Prostate gland (tissue), 2 donors: ENCODE measurements around the gene TMEM134. TPM values are rescaled to one million over a fixed set of nuclear protein-coding genes. Genes with fewer than 3 reads are reported as not detected.

Source experiments
- DNase-seq: peaks from one replicate; pipeline ENCODE4 v3.0.0-alpha.2; 2019; ENCODE audit warnings: low spot score
- H3K27ac ChIP-seq, 2 donors: fragments of 200-600 bp; sonication (generic); 2 replicates each; pipeline ENCODE4 v1.5.1; 2017 to 2019
- H3K27me3 ChIP-seq: fragments of 200-600 bp; sonication (generic); replicated peaks from 2 replicates; pipeline ENCODE4 v1.5.1; 2019; ENCODE audit not compliant: insufficient read depth
- H3K36me3 ChIP-seq, 2 donors: fragments of 200-600 bp; sonication (generic); 1 replicate in 1 of 2; 2 replicates in 1 of 2; pipeline versions ENCODE4 v1.5.1 to v1.8.1; 2017 to 2019
- H3K4me1 ChIP-seq: fragments of 200-600 bp; sonication (generic); replicated peaks from 2 replicates; pipeline ENCODE4 v1.5.1; 2019
- H3K4me3 ChIP-seq, 2 donors: fragments of 200-600 bp; sonication (generic); 2 replicates each; pipeline ENCODE4 v1.5.1; 2017 to 2019
- H3K9me3 ChIP-seq: fragments of 200-600 bp; sonication (generic); 2 replicates; pipeline ENCODE4 v1.5.1; 2017
- POLR2A ChIP-seq: fragments of 450-650 bp; IDR thresholded peaks from one replicate; pipeline ENCODE4 v1.6.1; 2016; ENCODE audit warnings: antibody characterized with exemption, mild to moderate bottlenecking
- POLR2AphosphoS5 ChIP-seq: sonication (generic); formaldehyde crosslinking; IDR thresholded peaks from one replicate; pipeline ENCODE4 v1.6.1; 2017; ENCODE audit warnings: antibody characterized with exemption
- WGBS: methylation state at CpG from one replicate; pipeline ENCODE4 v1.1.5; 2018; 5-methylcytosine and 5-hydroxymethylcytosine counted together
- intact Hi-C: fragments of 100-400 bp; cut with DNase I; formaldehyde crosslinking; loops from one replicate; pipeline ENCODE4 v1.14.2; 2022
- total RNA-seq, 2 donors: library from RNA; depleted of rRNA; stranded (reverse); fragments of >200 nt; gene quantifications; one replicate each; pipeline ENCODE4 v1.1.0, GENCODE V29; 2016
- TF ChIP-seq, protein P1 (sequence below), 4 experiments: fragments of 200-600 bp in 2 of 4; fragments of 450-650 bp in 2 of 4; sonication (generic) in 2 of 4; IDR thresholded peaks; 1 replicate in 3 of 4; 2 replicates in 1 of 4; pipeline ENCODE4 v1.5.1; 2016 to 2019; ENCODE audit warnings: antibody characterized with exemption in 4 of 4, mild to moderate bottlenecking in 2 of 4, moderate library complexity in 2 of 4

Gene TMEM134
- total RNA-seq, 2 donors from 2014 or later, result 106 to 402 TPM

DNA sequence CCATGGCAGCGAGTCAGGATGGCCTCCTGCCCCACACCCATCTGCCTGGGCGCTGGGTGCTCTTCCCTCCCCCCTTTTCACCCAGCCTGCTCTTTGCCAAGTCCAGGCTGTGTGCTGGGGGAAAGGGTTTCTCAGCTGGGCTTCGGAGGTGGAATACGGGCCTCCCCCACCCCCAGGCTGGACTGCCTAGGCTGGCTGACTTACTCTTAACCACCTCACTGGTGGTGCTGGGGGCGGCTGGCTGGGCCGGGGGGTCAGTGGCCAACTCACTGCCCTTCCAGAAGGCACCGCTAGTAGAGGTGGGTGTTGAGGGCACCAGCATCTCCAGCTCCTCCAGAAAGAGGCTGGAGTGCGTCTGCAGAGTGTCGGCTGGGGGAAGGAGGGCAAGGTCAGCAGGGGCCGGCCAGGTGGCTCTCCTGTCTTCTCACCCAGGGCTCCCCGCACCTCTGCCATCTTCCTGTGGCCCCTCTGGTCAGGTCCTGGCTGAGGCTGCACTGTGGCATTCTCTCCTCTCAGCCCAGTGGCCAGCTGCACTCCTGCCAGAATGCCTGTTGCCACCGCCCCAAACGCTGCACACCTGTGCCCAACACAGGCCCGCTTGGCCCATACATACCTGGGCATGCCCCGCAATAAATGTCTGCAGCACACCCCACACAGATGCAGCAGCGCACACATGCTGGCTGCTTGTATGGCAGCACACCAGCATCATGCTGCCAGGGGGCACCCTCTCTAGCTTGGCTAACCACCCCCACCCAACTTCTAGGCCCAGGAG is 26.4 kb upstream of the TMEM134 start:
- Histone ChIP-seq H3K9me3 (no peaks in the 10 kb centered on the region), H3K4me1 (no peaks in the 10 kb centered on the region), H3K36me3 (no peaks in the 10 kb centered on the region), H3K4me3 (no peak overlapping the region), H3K27me3 (no peaks in the 10 kb centered on the region), H3K27ac (no peak overlapping the region)
- WGBS, result 90% methylated on average over 13 of the region's 16 CpGs
- DNase-seq, result no peak
- intact Hi-C loops, result no loop called here
- TF ChIP-seq POLR2AphosphoS5 (no peak), POLR2A (no peak)
- TF ChIP-seq, protein P1, sequence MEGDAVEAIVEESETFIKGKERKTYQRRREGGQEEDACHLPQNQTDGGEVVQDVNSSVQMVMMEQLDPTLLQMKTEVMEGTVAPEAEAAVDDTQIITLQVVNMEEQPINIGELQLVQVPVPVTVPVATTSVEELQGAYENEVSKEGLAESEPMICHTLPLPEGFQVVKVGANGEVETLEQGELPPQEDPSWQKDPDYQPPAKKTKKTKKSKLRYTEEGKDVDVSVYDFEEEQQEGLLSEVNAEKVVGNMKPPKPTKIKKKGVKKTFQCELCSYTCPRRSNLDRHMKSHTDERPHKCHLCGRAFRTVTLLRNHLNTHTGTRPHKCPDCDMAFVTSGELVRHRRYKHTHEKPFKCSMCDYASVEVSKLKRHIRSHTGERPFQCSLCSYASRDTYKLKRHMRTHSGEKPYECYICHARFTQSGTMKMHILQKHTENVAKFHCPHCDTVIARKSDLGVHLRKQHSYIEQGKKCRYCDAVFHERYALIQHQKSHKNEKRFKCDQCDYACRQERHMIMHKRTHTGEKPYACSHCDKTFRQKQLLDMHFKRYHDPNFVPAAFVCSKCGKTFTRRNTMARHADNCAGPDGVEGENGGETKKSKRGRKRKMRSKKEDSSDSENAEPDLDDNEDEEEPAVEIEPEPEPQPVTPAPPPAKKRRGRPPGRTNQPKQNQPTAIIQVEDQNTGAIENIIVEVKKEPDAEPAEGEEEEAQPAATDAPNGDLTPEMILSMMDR (IDR thresholded peaks at IDR 0.05), result no peak

DNA sequence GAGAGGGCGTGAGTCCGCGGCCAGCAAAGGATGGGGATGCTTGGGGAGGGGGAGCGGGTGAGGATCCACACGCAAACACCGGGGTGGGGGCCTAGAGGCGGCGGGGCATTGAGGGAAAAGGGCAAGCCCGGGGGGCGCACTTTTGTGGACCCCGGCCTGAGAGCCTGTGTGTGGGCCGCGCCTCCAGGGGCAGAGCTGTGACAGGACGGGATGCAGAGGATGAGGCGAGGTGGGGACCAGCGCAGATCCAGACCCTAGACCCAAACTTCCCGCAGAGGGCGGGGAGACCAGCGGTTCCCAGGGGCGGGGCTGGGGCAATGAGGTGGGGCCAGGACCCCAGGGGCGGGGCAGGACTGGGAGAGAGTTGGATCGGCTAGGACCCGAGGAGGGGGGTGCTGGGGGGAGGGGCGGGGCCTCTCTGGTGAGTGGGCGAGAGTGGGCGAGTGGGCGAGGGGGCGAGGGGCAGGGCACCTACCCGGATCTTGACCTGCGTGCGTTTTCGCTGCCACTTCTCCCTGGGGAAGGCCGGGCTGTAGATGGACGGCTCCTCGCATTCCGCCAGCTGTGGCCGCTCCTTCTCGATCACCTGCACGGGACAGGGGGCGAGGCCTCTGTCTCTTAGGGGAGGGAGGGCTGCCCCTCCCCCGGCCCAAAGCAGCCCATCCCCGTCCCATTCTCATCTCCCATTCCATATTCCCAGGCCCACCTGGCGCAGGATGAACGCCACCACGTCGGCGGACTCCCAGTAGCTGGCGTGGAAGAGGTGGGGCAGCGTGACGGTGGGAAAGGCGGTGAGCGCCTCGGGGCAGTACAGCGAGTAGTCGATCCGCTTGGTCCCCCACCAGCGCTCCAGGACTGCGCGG is 25.6 kb upstream of the TMEM134 start:
- intact Hi-C loops, result no loop called here
- H3K27ac ChIP-seq, result no peak overlapping the region
- 91% methylated on average over 59 of the region's 59 CpGs for WGBS
- H3K9me3 ChIP-seq, result no peaks in the 10 kb centered on the region
- no peak overlapping the region for H3K4me3 ChIP-seq
- H3K27me3 ChIP-seq, result no peaks in the 10 kb centered on the region
- no peaks in the 10 kb centered on the region for H3K36me3 ChIP-seq
- H3K4me1 ChIP-seq, result no peaks in the 10 kb centered on the region
- TF ChIP-seq, protein P1 (IDR thresholded peaks at IDR 0.05), result no peak
- TF ChIP-seq POLR2AphosphoS5 (no peak), POLR2A (no peak)
- DNase-seq, result no peak

DNA sequence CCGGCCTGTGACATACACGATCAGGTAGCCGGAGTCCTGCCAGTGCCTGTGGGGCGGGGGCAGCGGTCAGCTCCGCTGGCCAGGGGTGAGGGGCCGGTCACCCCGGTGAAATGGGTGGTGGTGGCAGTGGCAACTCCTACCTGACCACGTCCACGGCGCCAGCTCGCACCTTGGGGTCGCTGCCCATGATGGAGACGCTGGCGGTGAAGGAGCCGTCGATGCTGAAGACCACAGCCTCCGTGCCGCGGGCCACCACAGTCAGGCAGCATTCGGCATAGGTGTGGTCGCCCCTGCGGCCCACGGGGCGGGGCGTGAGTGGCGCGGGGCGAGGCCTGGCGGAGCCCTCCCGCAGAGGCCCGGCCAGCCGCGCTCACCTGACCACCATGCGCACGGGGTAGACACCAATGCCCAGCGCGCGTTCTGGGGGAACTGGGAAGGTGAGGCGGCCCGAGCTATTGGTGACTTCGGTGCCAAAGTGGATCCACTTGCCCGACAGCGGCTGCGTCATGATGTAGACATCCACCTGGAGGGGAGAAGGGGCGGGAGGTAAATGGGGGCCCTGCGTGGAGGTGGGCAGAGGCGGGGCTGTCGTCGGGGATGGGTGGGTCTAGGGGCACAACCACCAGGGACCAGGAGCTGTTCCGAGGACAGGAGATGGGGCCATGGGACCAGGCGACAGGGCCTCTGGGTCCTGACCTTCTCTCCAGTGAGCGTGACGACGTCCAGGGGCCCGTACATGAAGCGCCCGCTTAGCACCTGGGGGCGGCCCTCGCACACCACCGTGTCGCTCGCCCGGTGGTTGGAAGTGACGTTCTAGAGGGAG is 24.7 kb upstream of the TMEM134 start:
- intact Hi-C loops, result no loop called here
- TF ChIP-seq POLR2AphosphoS5 (no peak), POLR2A (no peak)
- TF ChIP-seq, protein P1 (IDR thresholded peaks at IDR 0.05), result no peak
- Histone ChIP-seq H3K4me1 (no peaks in the 10 kb centered on the region), H3K36me3 (no peaks in the 10 kb centered on the region), H3K27ac (no peak overlapping the region), H3K27me3 (no peaks in the 10 kb centered on the region), H3K4me3 (no peak overlapping the region), H3K9me3 (no peaks in the 10 kb centered on the region)
- WGBS, result 95% methylated on average over 63 of the region's 65 CpGs
- DNase-seq, result no peak

DNA sequence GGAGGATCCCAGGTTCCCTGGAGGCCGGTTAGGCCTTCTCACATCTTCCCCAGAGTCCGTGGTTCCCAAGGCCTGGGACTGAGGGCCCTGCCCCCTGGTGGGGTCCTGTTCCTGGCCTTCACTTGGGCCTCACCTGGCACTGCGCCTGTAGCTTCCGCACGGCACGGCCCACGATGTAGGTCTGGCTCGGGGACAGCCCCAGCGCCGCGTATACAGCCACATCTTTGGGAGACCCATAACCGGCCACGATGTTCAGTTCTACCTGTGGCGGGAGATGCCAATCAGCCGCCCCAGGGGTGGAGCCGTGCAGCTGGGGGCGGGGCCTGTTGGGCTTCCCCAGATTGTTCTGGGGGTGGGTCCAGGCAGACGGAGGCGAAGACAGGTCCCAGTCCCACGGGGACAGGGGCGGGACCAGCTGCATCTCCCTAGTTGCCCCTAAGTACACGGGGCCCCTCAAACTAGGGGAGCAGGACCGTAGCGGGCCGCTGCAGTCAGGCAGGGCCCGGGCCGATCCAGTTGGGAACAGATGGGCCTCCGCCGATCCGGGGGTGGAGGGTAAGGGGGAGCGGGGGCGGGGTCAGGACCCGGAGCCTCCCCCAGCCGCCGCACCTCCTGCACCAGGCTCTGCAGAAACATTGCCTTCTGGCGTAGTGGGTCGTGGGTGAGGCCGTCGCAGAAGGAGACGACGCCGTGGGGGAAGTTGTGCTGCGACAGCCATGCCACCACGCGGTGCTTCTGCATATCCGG is 23.9 kb upstream of the TMEM134 start:
- 86% methylated on average over 33 of the region's 46 CpGs for WGBS
- DNase-seq, result no peak
- no peaks in the 10 kb centered on the region for H3K4me1 ChIP-seq
- no peaks in the 10 kb centered on the region for H3K9me3 ChIP-seq
- no peaks in the 10 kb centered on the region for H3K36me3 ChIP-seq
- H3K4me3 ChIP-seq, result no peak overlapping the region
- intact Hi-C loops, result no loop called here
- no peaks in the 10 kb centered on the region for H3K27me3 ChIP-seq
- no peak overlapping the region for H3K27ac ChIP-seq
- TF ChIP-seq, protein P1 (IDR thresholded peaks at IDR 0.05), result no peak
- TF ChIP-seq POLR2AphosphoS5, result no peak
